SK-N-MC (cell line): Measurements from ENCODE around the gene NYAP2.

Experiments used
- EZH2 ChIP-seq: fragments of 200-600 bp; sonication (generic); IDR thresholded peaks from one replicate; pipeline ENCODE4 v1.6.1; 2017; ENCODE audit warnings: antibody characterized with exemption
- FOXP2 ChIP-seq: optimal IDR thresholded peaks from 2 replicates; pipeline ENCODE3; 2011; ENCODE audit warnings: mild to moderate bottlenecking, moderate library complexity; ENCODE audit not compliant: insufficient read depth; ENCODE audit errors: extremely low read length, control extremely low read depth
- POLR2AphosphoS5 ChIP-seq: IDR thresholded peaks from 2 replicates; pipeline ENCODE4 v1.6.1; 2012; ENCODE audit warnings: mild to moderate bottlenecking, low read depth, low read length, borderline replicate concordance

DNA sequence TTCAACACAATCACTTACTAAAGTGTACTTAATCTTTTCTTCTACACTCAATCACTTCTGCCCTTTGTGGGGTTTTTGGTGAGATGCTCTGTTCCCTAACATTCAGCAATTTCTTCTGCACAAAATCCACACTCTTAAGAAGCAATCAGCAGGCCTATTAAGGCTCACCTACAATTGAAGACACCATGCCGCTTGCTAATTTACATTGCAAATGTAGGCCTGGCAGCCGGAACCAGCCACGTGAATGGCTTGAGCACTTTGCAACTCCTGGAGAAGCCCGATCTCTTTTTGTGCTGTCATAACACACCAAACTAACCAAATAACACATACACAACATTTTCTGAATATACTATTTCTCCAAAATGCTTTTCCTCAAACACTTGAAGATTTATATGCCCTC is 66.3 kb downstream of the NYAP2 start:
- no peak for TF ChIP-seq POLR2AphosphoS5
- TF ChIP-seq EZH2, result no peak
- TF ChIP-seq FOXP2, result no peak
